Measurements from ENCODE around the gene CCDC80.

DNA sequence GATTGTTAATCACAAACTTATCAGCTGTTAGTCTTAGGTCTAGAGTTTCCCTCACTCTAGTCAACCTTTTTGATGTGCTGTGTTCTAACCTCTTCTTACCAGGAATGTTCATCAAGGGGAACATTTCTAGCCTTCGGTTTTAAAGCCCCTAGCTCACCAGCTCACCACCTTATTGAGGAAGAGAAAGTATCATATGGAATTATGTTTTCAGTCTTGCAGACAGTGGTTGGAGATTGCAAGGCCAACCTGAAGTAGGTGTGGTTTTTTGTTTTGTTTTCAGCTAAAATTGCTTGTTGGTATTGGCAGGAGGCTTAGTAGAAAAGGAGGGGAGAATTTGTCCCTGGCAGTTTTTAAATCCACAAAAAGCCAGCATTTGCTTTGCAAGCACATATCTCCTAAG lies 48.4 kb upstream of the CCDC80 start:
- TF ChIP-seq, protein P1, sequence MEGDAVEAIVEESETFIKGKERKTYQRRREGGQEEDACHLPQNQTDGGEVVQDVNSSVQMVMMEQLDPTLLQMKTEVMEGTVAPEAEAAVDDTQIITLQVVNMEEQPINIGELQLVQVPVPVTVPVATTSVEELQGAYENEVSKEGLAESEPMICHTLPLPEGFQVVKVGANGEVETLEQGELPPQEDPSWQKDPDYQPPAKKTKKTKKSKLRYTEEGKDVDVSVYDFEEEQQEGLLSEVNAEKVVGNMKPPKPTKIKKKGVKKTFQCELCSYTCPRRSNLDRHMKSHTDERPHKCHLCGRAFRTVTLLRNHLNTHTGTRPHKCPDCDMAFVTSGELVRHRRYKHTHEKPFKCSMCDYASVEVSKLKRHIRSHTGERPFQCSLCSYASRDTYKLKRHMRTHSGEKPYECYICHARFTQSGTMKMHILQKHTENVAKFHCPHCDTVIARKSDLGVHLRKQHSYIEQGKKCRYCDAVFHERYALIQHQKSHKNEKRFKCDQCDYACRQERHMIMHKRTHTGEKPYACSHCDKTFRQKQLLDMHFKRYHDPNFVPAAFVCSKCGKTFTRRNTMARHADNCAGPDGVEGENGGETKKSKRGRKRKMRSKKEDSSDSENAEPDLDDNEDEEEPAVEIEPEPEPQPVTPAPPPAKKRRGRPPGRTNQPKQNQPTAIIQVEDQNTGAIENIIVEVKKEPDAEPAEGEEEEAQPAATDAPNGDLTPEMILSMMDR (conservative IDR thresholded peaks at IDR 0.05; ENCODE audit: low read length), result no peak
- no peak for TF ChIP-seq EZH2phosphoT487 (IDR thresholded peaks at IDR 0.05; ENCODE audit: borderline replicate concordance)

All from Loucy (cell line).